NCI-H1092 (cell line): ENCODE results near the gene ZNHIT1.
"Not testable (repeated sequence)": the region's sequence is repeated elsewhere in the genome, so short reads cannot be mapped to it uniquely, and the experiment has no call there.

Source experiments
- DNase-seq: peaks from one replicate; lab custom pipeline; 2025; lab: John Stamatoyannopoulos, UW

Gene ZNHIT1

DNA sequence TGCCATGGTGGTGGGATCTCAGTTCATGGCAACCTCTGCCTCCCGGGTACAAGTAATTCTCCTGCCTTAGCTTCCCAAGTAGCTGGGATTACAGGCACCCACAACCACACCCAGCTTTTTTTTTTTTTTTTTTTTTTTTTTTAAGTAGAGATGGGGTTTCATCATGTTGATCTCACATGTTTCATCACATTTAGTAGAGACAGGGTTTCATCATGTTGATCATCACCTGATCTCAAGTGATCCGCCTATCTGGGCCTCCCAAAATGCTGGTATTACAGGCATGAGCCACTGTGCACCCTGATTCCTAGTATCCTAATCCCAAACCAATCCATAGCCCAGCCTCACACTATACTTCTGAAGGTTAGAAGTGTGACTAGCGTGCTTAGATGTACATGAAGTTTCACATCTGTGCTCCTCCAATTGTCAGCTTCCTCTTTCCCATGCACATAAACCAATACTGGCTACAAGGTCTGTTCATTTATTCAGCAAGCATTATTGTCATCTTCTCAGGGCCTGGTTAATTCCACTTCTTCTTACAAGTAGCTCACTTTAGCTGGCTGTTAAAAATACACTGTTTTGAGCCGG is 31.0 kb upstream of the ZNHIT1 start:
- no peak for DNase-seq

DNA sequence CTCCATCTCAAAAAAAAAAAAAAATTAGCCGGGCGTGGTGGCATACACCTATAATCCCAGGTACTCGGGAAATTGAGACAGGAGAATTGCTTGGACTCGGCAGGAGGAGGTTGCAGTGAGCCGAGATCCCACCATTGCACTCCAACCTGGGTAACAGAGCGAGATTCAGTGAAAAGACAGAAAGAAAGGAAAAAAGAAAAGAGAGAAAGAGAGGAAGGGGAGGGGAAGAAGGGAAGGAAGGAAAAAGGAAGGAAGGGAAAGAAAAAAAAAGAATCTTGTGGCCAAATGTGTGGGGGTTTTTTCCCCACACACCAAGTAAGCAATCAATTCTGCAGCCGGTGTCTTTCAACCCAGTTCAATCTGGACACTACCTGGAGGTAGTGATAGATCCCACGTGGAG is 28.9 kb upstream of the ZNHIT1 start:
- DNase-seq = no peak

DNA sequence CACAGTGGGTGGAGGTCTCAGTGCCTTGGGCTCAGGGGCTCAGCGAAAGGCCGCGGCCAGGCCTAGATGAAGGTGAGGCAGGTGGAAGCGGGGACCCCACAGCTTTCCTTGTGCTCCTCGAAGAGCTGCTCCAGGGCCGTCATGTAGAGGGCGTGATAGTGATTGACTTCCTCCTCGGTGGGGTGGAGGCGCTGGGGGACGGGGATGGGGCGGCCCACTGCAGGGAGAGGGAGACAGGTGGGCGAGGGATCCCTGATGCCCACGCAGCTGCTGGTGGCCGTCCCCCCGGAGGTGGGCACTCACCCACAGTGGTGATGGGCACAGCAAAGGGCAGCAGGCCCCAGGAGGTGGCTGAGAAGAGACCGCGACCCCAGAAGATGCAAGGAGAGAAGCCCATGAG is 22.1 kb upstream of the ZNHIT1 start:
- no peak for DNase-seq

DNA sequence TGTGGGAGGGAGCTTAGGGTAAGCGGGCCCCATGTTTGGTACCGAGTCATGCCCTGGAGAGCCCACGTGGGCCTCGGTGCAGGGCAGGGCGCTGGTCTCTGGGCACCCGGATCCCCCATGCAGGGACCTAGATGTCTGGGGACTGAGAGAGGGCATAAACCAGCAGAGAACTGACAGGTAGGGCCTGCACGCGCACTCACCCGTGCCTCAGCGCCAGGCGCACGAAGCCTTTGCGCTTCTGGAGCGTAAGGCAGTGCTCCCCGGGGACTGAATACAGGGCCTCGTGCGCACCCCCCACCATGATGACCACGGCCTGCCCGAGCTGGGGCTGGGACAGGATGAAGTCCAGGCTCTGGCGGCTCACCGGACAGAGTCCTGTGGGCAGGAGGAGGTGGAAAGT is 20.0 kb upstream of the ZNHIT1 start:
- DNase-seq = no peak

DNA sequence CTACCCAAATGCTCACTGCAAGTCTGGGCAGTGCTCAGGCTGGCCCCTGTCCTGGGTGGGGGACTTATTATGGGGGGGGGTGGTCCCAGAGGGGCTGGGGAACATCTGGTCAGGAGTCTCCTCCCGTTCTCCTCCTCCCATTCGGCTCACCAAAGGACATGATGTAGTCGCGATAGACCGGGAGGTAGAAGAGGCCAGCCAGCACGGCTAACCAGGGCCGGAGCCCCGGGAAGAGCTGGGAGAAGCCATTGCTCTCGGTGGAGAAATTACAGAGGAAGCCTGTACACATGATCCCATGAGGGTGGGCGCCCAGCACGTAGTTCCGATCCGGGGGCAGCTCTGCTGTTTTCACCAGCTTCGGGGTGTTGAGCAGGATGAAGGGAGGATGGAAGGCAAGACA is 19.5 kb upstream of the ZNHIT1 start:
- no peak for DNase-seq

DNA sequence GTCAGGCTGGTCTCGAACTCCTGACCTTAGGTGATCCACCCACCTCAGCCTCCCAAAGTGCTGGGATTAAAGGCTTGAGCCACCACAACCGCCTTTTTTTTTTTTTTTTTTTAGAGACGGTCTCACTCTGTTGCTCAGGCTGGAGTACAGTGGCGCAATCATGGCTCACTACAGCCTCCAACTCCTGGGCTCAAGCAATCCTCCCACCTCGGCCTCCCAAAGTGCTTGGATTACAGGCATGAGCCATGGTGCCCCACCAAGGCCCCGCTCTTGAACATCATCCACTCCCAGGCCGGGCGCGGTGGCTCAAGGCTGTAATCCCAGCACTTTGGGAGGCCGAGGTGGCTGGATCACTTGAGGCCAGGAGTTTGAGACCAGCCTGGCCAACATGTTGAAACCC is 18.4 kb upstream of the ZNHIT1 start:
- DNase-seq = not testable (repeated sequence)

DNA sequence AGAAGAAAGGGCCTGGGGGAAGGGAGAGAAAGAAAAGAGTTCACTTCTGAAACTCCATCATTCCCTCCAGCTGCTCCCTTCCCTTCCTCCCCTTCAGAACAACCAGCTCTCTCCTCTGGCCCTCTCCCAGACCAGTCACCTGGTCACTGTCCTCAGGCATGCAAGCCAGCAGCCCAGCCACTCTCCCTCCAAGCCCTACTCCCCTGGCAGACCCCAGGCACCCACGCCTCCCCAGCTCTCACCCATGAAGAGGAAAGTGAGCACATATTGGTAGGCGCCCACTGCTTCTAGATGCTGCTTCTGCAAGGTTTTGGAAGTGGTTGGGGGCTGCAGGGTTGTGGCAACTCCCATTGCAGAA is 17.5 kb upstream of the ZNHIT1 start:
- DNase-seq = no peak

DNA sequence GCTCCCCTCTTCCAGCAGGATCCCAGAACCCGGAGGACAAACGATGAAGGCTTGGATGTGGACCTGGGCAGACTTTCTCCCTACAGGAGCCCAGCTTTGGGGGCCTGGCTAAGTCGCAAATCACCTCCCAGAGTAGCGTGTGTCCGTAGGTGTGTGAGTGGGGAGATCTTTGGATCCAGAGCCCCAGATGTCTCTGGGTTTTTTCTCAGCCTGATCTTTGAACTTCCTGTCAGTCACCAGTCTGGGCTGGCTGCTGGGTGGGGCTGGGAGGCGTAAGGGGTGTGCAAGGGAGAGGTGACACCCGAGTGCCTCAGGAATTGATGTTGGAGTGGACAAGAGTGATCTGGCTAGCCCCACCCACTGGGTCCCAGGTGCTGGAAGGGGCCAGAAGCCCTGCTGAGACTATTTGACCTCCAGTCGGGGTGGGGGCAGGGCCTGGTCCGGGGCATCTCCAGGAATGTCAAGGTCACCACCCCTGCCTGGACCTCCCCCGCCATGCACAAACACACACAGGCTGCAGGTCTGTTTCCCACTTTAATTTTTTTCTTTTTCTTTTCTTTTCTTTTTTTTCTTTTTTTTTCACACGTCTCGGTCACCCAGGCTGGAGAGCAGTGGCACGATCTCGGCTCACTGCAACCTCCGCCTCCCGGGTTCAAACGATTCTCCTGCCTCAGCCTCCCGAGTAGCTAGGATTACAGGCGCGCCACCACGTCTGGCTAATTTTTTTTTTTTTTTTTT is 16.9 kb upstream of the ZNHIT1 start, which contains the start of gene MOGAT3:
MOGAT3 (minus strand) TSS at position 175 of the 738 bp plus-strand sequence. CDS start 182 bp downstream, outside the sequence.
- no peak for DNase-seq

DNA sequence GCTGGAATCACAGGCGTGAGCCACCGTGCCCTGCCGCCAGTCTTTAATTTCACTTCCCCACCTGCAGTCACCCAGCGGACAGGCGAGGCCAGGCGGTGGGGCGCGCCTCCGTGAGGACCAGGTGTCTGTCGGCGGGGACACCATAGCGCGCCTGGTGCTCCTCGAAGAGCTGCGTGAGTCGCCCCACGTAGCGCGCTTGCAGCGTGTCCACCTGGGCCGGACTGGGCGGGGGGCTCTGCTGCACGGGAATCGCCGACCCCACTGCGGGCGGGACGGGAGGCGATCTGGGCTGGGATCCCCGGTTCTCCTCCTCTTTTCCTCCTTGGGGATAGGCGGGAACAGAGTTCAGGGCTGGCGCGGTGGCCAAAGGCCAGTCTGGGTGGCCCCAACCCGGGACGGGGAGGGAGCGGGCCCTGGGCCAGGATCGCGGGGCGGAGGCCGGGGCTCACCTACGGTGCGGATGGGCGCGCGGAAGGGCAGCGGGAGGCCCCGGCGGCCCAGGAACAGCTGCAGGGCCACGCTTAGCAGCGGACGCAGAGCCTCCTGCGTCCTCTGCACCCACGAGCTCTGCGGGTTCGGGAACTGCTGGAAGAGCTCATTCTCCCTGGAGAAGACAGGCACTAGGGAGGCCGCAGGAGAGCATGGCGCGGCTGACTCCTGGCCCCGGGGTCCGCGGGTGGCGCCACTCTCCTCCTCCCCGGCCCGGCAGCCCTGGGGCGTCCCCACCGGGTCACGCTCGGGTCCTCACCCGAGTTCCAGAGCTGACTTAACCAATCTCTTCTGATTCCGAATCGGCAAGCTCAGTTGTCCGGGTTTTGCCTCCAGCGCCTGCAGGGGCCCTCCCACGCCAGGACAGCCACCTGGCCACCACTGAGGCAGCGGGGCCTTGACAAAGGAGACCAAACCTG is 16.0 kb upstream of the ZNHIT1 start:
- no peak for DNase-seq

DNA sequence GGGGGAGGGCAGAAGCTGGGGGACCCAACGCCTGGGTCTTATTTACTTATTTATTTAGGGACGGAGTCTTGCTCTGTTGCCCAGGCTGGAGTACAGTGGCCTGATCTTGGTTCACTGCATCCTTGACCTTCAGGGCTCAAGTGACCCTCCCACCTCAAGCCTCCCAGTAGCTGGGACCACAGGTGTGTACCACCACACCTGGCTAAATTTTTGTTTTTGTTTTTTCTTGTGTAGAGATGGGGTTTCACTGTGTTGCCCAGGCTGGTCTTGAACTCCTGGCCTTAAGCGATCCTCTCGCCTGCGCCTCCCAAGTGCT is 15.4 kb upstream of the ZNHIT1 start:
- no peak for DNase-seq

DNA sequence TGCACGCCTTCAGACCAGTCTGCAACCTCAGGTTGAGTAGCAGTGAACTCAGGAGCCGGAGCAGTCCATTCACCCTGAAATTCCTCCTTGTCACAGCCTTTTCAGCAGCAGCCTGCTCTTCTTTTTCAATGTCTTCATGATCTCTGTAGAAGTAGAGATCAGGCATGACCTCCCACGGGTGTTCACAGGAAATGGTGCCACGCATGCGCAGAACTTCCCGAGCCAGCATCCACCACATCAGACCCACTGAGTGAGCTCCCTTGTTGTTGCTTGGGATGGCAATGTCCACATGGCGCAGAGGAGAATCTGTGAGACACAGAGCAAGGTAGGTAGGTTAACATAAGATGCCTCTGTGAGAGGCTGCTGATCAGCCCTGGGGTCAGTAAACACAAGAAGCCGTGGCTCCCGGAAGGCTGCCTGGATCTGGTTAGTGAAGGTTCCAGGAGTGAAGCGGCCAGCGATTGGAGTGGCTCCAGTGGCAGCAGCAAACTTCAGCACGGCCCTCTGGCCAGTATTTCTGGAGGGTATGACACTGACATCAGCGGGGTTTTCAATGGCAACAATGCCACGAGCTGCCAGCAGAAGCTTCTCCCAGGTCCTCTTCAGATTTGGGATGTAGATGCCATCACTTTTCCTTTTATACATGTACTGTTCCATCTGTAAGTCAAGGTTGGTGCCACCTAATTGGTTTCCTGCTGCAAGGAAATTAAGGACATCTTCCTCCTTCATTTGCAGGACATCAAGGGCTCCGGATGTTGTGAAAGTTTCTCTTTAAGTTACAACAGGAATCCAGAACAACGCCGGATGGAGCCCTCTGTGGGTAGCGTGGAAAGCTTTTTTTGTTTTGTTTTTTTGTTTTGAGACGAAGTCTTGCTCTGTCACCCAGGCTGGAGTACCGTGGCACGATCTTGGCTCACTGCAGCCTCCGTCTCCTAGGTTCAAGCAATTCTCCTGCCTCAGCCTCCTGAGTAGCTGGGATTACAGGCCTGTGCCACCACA is 13.9 kb upstream of the ZNHIT1 start:
- DNase-seq = not testable (repeated sequence)

DNA sequence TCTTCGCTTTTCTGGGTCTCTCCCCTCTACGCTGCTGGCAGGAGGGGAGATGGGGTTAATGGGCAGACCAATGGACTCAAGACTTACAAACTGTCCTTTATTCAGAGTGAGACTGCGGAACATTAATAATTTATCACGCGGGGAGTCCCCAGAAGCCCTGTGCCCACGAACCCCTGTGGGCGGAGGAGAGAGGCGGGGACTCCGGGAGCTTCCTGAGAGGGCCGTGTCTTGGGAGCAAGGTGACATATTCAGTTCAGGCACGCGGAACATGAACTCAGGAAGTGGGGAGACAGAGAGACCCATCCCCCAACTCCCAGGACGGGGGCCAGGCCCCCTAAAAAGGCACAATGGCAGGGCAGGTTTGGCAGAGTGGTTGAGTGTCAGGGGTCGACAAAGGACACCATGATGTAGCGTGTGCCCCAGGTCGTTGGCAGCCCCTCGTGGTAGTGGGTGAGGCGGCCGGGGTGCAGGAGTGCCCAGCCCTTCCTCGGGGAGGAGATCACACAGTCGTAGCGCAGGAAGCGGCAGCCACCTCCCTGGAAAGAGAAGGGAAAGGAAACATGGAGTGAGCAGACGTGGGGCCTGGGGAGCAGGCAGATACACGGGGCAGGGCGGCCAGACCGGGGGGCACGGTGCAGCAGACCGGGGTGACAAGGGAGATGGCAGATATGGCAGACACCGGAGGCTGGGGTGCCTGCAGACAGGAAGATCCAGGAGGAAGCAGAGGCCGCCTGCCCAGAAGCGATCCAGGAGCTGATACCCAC is 11.9 kb upstream of the ZNHIT1 start:
- DNase-seq = no peak

DNA sequence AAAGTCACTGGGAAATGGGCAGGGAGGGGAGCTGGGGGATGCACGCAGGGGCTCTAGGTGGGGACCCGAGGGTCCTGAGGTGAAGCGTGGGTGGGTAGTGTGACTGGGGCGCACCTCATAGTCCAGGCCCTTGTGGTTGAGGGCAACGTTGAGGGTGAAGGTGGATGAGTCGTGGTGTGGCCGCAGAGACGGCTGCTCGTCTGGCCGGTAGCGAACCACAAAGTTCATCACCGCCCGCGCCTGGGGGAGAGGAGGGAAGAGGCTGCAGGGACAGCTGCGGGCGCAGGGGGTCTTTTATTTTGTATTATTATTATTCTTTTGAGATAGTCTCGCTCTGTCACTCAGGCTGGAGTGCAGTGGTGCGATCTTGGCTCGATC is 11.3 kb upstream of the ZNHIT1 start:
- DNase-seq = no peak

DNA sequence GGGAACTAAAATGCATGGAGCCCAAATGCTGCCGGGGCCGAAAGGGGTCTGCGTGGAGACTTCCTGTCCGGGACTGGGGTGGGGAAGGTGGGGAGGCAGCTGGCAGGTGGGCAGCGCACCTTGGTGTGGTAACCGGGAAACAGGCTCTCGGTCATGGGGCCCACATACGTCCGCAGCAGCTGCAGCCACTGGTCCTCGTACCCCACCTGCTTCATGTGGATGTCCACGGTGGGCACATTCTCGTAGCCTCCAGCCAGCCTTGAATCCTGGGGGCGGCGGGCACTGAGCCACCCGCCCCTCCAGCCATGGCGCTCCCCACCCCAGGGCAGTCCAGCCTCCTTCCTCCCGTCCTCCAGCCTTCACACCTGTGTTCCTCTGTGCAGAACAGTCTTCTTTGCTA is 10.5 kb upstream of the ZNHIT1 start:
- no peak for DNase-seq

DNA sequence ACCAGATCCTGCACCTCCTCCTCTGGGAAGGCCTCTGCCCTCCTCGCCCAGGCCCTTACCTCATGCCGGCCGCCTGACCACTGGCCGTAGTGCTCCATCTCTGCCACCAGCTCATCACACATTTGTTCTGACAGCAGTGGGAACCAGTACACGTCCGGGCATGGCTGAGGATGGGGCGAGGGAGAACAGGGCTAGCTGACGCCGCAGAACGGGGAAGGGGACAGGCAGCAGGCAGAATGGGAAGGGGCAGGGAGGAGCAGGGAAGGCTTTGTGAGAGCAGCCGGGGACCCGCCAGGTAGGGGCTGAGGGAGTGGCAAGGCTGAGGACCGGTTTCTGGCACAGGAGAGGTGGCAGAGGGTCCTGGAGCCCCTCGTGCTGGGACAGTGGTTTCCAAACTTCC is 9.2 kb upstream of the ZNHIT1 start:
- no peak for DNase-seq

DNA sequence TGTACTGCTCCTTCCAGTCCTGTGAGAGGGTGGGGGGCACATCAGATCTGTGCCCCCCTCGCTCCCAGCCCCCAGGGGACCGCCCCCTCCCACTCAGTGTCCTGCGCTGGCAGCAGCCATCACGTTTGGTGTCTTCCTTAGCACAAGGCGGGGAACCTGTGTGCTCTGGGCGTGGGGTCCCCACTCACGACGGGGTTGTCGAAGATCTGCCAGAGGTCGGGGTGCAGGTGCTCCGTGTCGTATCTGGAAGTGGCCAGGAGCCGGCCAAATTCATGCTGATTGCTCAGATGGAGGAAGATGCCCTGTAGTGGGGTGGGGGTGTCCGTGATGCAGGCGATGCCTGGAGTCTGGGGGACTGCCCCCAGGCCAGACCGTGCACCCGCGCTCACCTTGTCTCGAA is 7.8 kb upstream of the ZNHIT1 start:
- no peak for DNase-seq

DNA sequence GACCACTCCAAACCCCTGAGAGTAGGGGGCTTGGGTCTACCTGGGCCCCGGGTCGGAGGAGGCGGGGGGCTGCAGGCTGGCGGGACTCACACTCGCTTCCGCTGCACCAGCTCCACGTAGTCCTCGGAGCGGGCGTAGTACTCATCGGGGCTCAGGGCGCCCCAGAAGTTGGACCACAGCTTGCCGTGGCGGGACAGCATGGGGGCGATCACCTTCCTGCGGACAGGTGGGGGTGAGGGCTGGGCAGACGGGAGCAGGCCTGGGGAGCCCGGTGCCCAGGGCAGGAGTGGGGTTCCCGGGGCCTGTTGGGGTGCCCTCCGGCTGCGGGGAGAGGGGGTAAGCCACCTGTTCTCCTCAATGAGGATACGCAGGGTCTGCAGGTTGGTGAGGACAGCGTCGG is 6.5 kb upstream of the ZNHIT1 start:
- DNase-seq = no peak

DNA sequence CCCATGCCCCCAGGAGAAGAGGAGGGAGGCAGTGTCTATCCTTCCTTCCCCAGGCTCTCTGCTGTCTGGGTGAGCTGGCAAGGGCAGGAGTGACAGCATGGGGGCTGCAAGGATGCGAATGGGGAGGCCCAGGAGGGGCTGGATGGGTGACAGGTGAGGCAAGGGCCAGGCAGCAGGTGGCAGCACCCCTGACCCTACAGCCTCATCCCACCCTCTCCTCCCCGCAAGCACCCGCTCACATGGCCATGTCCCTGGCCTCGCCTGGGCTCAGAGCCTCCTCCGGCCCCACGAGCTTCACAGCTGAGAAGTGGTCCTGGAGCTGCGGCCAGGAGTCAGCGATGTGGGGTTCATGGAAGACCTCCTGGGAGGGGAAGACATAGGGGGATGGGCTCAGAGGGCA is 6.0 kb upstream of the ZNHIT1 start:
- DNase-seq = no peak

DNA sequence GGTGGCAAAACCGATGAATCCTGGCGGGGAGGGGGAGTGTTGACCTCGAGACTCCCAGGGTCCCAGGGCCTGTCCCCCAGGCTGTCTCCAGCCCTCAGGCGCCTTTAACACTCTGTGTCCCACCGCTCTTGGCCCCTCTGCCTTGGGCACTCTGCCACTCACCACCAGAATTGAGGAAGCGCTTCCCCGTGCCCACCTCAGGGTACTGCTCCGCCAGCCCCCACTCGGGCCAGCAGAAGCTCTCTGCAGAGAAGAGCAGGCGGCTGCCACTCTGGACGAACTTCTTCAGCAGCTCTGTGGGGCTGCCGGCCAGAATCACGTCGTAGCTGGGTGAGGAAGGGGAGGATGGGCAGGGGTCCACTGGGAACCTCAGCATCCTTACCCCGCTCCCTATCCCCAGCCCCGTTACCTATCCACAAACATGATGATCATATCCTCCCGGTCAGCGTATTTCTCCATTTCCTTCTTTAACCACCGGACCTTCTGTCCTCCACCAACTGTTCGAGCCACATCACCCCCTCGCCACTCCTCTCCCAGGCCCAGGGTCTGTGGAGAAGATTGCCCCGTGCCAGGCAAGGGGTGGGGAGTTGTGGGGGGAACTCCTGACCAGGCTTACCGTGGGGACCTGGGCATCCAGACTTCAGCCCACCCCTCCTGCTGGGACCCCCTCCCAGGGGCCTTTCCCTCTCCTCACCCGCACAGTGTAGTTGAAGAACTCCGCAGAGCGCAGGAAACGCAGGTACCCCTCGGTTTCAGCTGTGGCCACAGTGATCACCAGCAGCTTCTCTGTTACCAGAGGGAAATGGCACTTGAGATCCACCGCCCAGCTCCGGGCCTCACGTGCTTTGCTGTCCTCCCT is 1.7 kb upstream of the ZNHIT1 start:
- DNase-seq = no peak

DNA sequence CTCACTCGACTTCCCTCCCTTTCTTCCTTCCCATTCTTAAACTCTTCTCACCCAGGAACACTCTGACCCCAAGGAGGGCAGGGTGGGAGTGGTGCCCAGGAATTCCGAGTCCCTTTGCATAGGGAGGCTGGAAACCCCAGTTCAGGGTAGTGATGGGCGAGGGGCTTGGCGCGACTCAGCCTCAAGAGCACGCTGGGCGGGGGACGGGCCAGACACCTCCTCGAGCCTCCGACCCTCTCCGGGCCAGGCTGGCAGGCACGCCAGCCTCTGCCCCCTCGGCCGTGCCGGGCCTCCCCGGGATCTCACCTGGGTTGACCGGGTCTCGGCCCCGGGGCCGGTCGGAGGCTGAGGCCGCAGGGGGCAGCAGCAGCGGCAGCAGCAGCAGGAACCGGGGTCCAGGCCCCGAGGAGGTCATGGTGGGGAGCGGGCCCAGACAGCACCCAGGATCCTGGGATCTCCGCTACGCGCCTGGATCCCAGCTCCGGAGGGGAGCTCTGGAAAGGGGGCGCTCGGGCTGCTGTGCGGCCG is 1.0 kb upstream of the ZNHIT1 start:
- no peak for DNase-seq
